PC-9 (cell line): ENCODE measurements around the gene ALDH9A1. TPM values are rescaled to one million over a fixed set of nuclear protein-coding genes. Genes with fewer than 3 reads are reported as not detected.
"Not testable (repeated sequence)": the region's sequence is repeated elsewhere in the genome, so short reads cannot be mapped to it uniquely, and the experiment has no call there.

ENCODE experiments used
- BruUV-seq: library from RNA; stranded (reverse); fragments of 400-500 nt; replicated peaks from 2 replicates; lab custom pipeline; 2021; lab: Mats Ljungman, UMichigan
- CTCF ChIA-PET: fragments of 300-600 bp; sonication (Branson Sonifier 250); formaldehyde crosslinking; loops from one replicate; lab custom pipeline; 2022; ENCODE audit warnings: antibody characterized with exemption; lab: Charles Lee
- POLR2A ChIA-PET: fragments of 300-600 bp; sonication (Branson Sonifier 250); formaldehyde crosslinking; loops from one replicate; lab custom pipeline; 2022; ENCODE audit warnings: antibody characterized with exemption; ENCODE audit not compliant: unreplicated experiment; lab: Charles Lee
- DNase-seq, 2 experiments: peaks; one replicate each; pipeline versions ENCODE4 v3.0.0 to v3.0.0-alpha.2; 2015 to 2022; ENCODE audit warnings: mixed read lengths in 1 of 2
- H2AFZ ChIP-seq: fragments of 200-600 bp; sonication (generic); 2 replicates; pipeline ENCODE4 v1.8.1; 2017; ENCODE audit warnings: antibody characterized with exemption
- H3F3A ChIP-seq: fragments of 200-600 bp; sonication (generic); 2 replicates; pipeline ENCODE4 v1.8.1; 2017; ENCODE audit warnings: antibody characterized with exemption, mild to moderate bottlenecking, low read depth; ENCODE audit not compliant: insufficient read depth
- H3K27ac ChIP-seq: fragments of 200-600 bp; sonication (generic); 2 replicates; pipeline ENCODE4 v1.6.1; 2016; ENCODE audit warnings: mixed run types
- H3K27me3 ChIP-seq: fragments of 200-600 bp; sonication (generic); 2 replicates; pipeline ENCODE4 v1.6.1; 2016; ENCODE audit warnings: low read depth, mixed run types; ENCODE audit not compliant: insufficient read depth
- H3K36me3 ChIP-seq: fragments of 200-600 bp; sonication (generic); 2 replicates; pipeline ENCODE4 v1.6.1; 2016; ENCODE audit warnings: low read depth, mixed run types
- H3K4me1 ChIP-seq: fragments of 200-600 bp; sonication (generic); replicated peaks from 2 replicates; pipeline ENCODE4 v1.6.1; 2016; ENCODE audit warnings: mixed run types; ENCODE audit not compliant: insufficient read depth
- H3K4me2 ChIP-seq: fragments of 200-600 bp; sonication (generic); 2 replicates; pipeline ENCODE4 v1.6.1; 2017; ENCODE audit warnings: mixed run types
- H3K4me3 ChIP-seq: fragments of 200-600 bp; sonication (generic); 2 replicates; pipeline ENCODE4 v1.6.1; 2016; ENCODE audit warnings: mixed run types
- H3K79me2 ChIP-seq: fragments of 200-600 bp; sonication (generic); 2 replicates; pipeline ENCODE4 v1.6.1; 2017; ENCODE audit warnings: low read depth, mixed run types
- H3K9me2 ChIP-seq: fragments of 200-600 bp; sonication (generic); 2 replicates; pipeline ENCODE4 v1.8.1; 2017; ENCODE audit warnings: mild to moderate bottlenecking; ENCODE audit not compliant: insufficient read depth
- H3K9me3 ChIP-seq: fragments of 200-600 bp; sonication (generic); 2 replicates; pipeline ENCODE4 v1.8.1; 2016; ENCODE audit warnings: low read depth; ENCODE audit not compliant: insufficient read depth
- H4K20me1 ChIP-seq: fragments of 200-600 bp; sonication (generic); 2 replicates; pipeline ENCODE4 v1.8.1; 2017; ENCODE audit not compliant: insufficient read depth
- CTCF ChIP-seq: fragments of 200-600 bp; sonication (generic); conservative IDR thresholded peaks from 2 replicates; pipeline ENCODE4 v1.6.1; 2017; ENCODE audit warnings: mixed run types, antibody characterized with exemption, mild to moderate bottlenecking, moderate library complexity
- EZH2 ChIP-seq: fragments of 200-600 bp; sonication (generic); IDR thresholded peaks from 2 replicates; pipeline ENCODE4 v1.8.0; 2017; ENCODE audit warnings: antibody characterized with exemption, low read depth
- intact Hi-C: fragments of 100-400 bp; cut with micrococcal nuclease; formaldehyde crosslinking; loops from one replicate; pipeline ENCODE4 v1.10.0; 2022; ENCODE audit not compliant: unreplicated experiment
- total RNA-seq: library from RNA; stranded (reverse); gene quantifications from 2 replicates; pipeline ENCODE4 v1.2.3, GENCODE V29; 2021

ALDH9A1 gene
- total RNA-seq, 1 experiment from 2014 or later: 42.5 TPM

DNA sequence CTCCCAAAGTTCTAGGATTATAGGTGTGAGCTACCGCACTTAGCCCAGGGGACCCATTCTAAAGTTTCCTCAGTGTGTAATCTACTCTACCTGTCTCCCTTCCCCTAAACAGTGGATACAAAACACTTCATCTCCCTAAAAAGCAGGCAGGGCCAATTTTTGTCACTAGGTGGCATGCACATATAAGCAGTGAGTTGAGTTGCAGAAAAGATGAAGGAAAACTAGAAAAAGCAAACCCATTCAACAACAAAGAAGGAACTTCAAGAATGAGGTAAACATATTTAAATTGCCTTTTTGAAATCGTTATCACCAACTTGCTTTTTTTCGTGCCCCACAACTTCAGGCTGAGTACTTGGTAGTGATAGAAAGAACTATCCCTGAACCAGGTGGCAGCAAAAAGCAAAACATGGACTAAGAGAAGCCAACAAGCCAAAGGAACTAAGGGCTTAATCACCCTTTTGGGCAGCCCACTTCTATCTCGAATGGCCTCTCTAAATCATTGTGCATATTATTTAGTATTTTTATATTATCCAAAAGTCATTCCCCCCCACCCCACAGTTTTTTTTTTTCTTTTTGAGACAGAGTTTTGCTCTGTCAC lies 19.7 kb upstream of the ALDH9A1 start:
- POLR2A ChIA-PET: no interaction called here
- intact Hi-C loops: loop anchor here (1.0 to 2.0 kb wide), 3 partner anchors 117 to 1341 kb away; no protein-coding TSS in a partner anchor
- Histone ChIP-seq H3K79me2 (no peaks in the 10 kb centered on the region), H3K9me2 (no peaks in the 10 kb centered on the region), H3K36me3 (no peaks in the 10 kb centered on the region), H2AFZ (no peak overlapping the region), H3K4me3 (no peak overlapping the region), H4K20me1 (no peaks in the 10 kb centered on the region), H3K27me3 (no peaks in the 10 kb centered on the region), H3K4me2 (no peak overlapping the region), H3F3A (no peaks in the 10 kb centered on the region), H3K9me3 (0 out of 2 replicates have a peak, but pooled peaks cover 4% of the 10 kb centered on the region), H3K4me1 (no peaks in the 10 kb centered on the region), H3K27ac (no peak overlapping the region)
- TF ChIP-seq CTCF (peak; percentile 81), EZH2 (no peak)
- CTCF ChIA-PET: interaction anchor here (0.6 kb wide), 1 partner anchor 118 kb away, joined by 3 read pairs; no protein-coding TSS in a partner anchor
- DNase-seq: peak; percentile 38 to 41
- no TSS peak for BruUV-seq

GRCh38 chr1:165716265-165717051 lies 18.1 kb upstream of the ALDH9A1 start:
- H3K27me3 ChIP-seq, DNase-seq, H3K9me2 ChIP-seq, H3K4me2 ChIP-seq, H3K36me3 ChIP-seq, H3F3A ChIP-seq, H3K4me1 ChIP-seq, BruUV-seq, H3K9me3 ChIP-seq, CTCF ChIA-PET, H3K79me2 ChIP-seq, H4K20me1 ChIP-seq, intact Hi-C loops, H3K27ac ChIP-seq, H2AFZ ChIP-seq, POLR2A ChIA-PET, H3K4me3 ChIP-seq: not testable (repeated sequence)

DNA sequence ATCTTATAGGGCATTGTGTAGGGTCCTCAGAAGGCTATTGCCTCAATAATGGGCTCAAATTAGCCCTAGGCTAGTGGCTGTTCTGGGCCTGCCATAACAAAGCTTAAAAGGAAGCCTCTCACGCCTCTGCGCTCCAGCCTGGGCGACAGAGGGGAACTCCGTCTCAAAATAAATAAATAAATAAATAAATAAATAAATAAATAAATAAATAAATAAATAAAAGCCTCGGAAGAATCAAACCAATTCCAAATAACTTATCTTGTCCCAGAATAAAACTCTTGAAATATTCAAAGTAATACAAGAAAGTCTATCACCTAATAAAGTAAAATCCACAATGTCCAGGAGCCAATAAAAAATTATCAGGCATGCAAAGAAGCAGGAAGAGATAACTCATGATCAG lies 14.4 kb upstream of the ALDH9A1 start:
- Histone ChIP-seq H3K27ac (no peak overlapping the region), H4K20me1 (no peaks in the 10 kb centered on the region), H3K4me1 (no peaks in the 10 kb centered on the region), H3K4me3 (no peak overlapping the region), H3K4me2 (no peak overlapping the region), H2AFZ (no peak overlapping the region), H3F3A (no peaks in the 10 kb centered on the region), H3K79me2 (no peaks in the 10 kb centered on the region), H3K36me3 (no peaks in the 10 kb centered on the region), H3K9me2 (no peaks in the 10 kb centered on the region), H3K27me3 (no peaks in the 10 kb centered on the region), H3K9me3 (0 out of 2 replicates have a peak, but pooled peaks cover 5% of the 10 kb centered on the region)
- POLR2A ChIA-PET: no interaction called here
- TF ChIP-seq EZH2: no peak
- TF ChIP-seq CTCF: no peak
- CTCF ChIA-PET: no interaction called here
- intact Hi-C loops: no loop called here
- no peak for DNase-seq
- no TSS peak for BruUV-seq
